Adipocyte (in vitro differentiated cells): ENCODE data around the gene ECSIT.
"Not testable (repeated sequence)": the region's sequence is repeated elsewhere in the genome, so short reads cannot be mapped to it uniquely, and the experiment has no call there.

Experiments
- DNase-seq: peaks from one replicate; pipeline ENCODE4 v3.0.0-alpha.2; 2015; ENCODE audit warnings: low read depth
- H3K27me3 ChIP-seq: replicated peaks from 2 replicates; pipeline ENCODE4 v1.7.0; 2013; ENCODE audit warnings: mild to moderate bottlenecking, low read length, moderate library complexity; ENCODE audit not compliant: control insufficient read depth, insufficient read depth
- H3K36me3 ChIP-seq: 2 replicates; pipeline ENCODE4 v1.7.0; 2013; ENCODE audit warnings: low read length, mild to moderate bottlenecking, moderate library complexity; ENCODE audit not compliant: control insufficient read depth, insufficient read depth, severe bottlenecking
- H3K4me1 ChIP-seq: 2 replicates; pipeline ENCODE4 v1.7.0; 2013; ENCODE audit warnings: mild to moderate bottlenecking, low read length, moderate library complexity; ENCODE audit not compliant: control insufficient read depth, insufficient read depth
- H3K4me3 ChIP-seq: 2 replicates; pipeline ENCODE4 v1.7.0; 2013; ENCODE audit warnings: mild to moderate bottlenecking, low read length, moderate library complexity
- H3K9ac ChIP-seq: 2 replicates; pipeline ENCODE4 v1.7.0; 2013; ENCODE audit warnings: mild to moderate bottlenecking, low read length, moderate library complexity
- H3K9me3 ChIP-seq: 2 replicates; pipeline ENCODE4 v1.7.0; 2013; ENCODE audit warnings: mild to moderate bottlenecking, low read length, moderate library complexity; ENCODE audit not compliant: control insufficient read depth

The ECSIT gene, protein sequence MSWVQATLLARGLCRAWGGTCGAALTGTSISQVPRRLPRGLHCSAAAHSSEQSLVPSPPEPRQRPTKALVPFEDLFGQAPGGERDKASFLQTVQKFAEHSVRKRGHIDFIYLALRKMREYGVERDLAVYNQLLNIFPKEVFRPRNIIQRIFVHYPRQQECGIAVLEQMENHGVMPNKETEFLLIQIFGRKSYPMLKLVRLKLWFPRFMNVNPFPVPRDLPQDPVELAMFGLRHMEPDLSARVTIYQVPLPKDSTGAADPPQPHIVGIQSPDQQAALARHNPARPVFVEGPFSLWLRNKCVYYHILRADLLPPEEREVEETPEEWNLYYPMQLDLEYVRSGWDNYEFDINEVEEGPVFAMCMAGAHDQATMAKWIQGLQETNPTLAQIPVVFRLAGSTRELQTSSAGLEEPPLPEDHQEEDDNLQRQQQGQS

DNA sequence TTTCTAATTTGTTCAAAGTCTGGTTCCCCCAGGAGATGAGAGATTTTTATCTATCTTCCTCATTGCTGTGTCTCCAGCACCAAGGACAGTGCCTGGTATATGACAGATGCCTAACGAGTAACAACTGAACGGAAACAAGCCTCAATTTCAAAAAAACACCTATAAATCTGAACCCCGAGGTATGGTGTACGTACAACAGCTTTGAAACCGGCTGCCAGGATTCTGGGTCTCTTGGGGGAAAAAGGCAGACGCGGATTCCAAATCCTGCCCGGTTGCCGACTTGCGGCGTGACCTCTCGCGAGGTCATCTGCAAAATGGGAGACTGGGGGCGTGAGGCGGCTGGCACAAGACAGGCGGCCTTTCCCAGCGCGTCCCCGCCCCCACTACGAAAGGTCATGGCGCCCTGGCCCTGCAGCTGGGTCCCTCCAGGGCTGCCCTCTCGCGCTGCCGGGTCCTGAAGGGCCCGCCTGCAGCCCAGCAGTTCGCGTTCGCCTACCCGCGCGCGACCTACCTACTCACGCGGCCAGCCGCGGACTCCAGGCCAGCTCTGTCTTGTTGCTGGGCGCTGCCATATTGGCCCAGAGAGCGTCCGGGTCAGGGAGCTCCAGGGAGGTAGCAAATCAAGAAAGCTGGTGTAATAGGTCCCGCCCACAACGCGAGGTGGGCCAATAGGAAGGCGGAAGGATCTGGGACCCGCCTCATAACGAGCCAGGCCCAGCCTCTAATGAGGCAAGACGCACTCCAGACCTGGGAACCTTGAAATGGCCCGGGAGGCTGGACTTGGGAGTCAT lies at the start of gene ECSIT:
ECSIT (minus strand) TSS at position 584 of the 791 bp plus-strand sequence. CDS start 9,964 bp downstream, outside the sequence.
- H3K9me3 ChIP-seq = no peaks in the 10 kb centered on the region
- H3K9ac ChIP-seq = peak within 1 kb of the TSS; percentile 90
- H3K27me3 ChIP-seq = no peaks in the 10 kb centered on the region
- peak; percentile 99 for DNase-seq
- peak within 1 kb of the TSS; percentile 96 for H3K4me3 ChIP-seq
- peaks cover 8% of the 10 kb centered on the region for H3K4me1 ChIP-seq
- H3K36me3 ChIP-seq = no peaks in the 10 kb centered on the region

DNA sequence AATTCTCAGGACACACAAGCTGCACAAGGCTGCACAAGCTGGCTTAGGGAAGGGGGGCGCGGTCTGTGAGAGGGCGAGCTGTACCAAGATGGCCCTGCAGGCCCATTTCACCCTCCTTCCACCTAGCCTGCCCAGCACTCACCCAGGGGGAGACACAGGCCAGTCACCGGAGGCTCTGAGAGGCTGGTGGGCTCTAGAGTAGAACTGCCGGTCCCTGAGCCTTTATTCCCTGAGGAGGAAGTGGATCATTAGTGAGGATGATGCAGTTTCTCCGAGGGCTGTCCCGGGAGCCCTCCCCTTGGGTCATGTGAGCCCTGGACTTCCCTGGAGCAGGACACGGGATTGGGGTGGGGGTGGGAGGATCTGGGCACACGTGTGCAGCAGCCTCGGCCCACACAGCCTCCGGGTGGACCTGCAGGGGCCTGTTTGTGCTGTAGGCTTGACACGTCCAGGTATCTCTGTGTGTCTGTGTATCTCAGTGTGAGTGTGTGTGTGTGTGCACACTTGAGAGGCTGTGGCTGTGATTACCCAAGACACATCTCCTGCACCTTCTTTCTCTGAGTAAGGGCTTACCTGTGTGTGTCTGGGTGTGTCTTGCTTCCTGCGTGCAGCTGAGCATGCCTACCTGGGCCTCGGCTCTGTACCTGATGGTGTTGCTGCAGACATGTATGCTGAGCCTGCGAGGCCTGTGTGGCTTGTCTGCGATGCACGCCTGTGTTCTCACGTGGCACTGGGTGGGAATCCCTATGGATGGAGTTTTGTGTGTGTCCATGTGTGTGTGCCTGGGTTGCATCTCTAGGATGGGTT lies 48.7 kb upstream of the ECSIT start, which contains the start of gene ACP5:
ACP5 (minus strand) TSS at position 195 of the 807 bp plus-strand sequence. CDS start 328 bp downstream, outside the sequence.
- Histone ChIP-seq H3K36me3 (no peaks in the 10 kb centered on the region), H3K9ac (no peak within 1 kb of the TSS), H3K4me1 (peaks cover 16% of the 10 kb centered on the region), H3K27me3 (peaks cover 16% of the 10 kb centered on the region), H3K4me3 (no peak within 1 kb of the TSS), H3K9me3 (no peaks in the 10 kb centered on the region)
- no peak for DNase-seq

DNA sequence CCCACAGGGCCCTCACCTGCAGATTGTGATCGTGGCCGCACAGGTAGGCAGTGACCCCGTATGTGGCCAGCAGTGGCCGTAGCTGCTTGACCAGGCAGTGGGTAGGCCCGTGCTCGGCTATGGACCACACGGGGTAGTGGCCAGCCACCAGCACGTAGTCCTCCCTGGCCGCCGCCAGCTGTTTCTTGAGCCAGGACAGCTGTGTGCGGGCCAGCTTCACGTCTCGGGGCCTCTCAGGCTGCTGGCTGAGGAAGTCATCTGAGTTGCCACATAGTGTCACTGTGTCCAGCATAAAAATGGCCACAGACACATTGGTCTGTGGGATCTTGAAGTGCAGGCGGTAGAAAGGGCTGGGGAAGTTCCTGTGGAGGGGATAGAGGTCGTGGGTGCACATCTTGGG lies 47.3 kb upstream of the ECSIT start:
- Histone ChIP-seq H3K9me3 (no peaks in the 10 kb centered on the region), H3K9ac (no peak overlapping the region), H3K36me3 (no peaks in the 10 kb centered on the region), H3K4me3 (no peak overlapping the region), H3K27me3 (peaks cover 16% of the 10 kb centered on the region), H3K4me1 (peaks cover 13% of the 10 kb centered on the region)
- DNase-seq = no peak

DNA sequence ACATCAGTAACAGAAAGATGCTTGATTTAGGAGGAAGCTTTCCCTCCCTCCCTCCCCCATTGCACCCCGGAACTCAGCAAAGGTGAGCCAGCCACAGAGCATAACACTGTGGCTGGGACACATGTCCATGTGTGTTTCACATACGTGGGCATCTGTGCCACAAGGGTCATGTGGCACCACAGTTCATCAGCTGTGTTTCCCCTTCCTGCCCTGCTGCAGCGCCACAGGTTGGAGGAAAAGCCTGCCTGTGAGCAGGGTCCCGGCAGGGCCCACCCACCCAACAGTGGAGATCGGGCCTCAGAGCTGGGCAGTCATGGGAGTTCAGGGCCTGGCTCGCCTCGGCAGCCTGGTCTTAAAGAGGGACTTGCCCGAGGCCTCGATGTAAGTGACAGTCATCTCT lies 45.8 kb upstream of the ECSIT start:
- no peak for DNase-seq
- Histone ChIP-seq H3K4me3 (no peak overlapping the region), H3K4me1 (peaks cover 7% of the 10 kb centered on the region), H3K36me3 (no peaks in the 10 kb centered on the region), H3K9me3 (no peaks in the 10 kb centered on the region), H3K9ac (no peak overlapping the region), H3K27me3 (peaks cover 16% of the 10 kb centered on the region)

DNA sequence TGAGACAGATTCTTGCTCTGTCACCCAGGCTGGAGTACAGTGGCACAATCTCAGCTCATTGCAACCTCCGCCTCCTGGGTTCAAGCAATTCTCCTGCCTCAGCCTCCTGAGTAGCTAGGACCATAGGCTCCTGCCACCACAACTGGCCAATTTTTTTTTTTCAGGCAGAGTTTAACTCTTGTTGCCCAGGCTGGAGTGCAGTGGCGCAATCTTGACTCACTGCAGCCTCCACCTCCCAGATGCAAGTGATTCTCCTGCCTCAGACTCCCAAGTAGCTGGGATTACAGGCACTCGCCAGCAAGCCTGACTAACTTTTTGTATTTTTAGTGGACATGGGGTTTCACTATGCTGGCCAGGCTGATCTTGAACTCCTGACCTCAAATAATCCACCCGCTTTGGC lies 44.8 kb upstream of the ECSIT start:
- not testable (repeated sequence) for DNase-seq, H3K9ac ChIP-seq, H3K9me3 ChIP-seq, H3K4me1 ChIP-seq, H3K36me3 ChIP-seq, H3K4me3 ChIP-seq
- H3K27me3 ChIP-seq = peaks cover 12% of the 10 kb centered on the region

DNA sequence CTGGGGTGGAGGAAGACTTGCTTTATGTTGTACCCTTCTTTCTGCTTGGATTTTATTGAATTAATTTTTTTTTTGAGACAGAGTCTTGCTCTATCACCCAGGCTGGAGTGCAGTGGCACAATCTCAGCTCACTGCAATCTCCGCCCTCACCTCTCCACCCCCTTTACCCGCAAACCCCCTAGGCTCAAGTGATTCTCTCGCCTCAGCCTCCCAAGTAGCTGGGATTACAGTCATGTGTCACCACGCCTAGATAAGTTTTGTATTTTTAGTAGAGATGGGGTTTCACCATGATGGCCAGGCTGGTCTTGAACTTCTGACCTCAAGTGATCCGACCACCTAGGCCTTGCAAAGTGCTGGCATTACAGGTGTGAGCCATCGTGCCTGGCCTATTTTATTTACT lies 44.4 kb upstream of the ECSIT start:
- not testable (repeated sequence) for H3K9me3 ChIP-seq, H3K4me3 ChIP-seq, H3K36me3 ChIP-seq, H3K9ac ChIP-seq, H3K27me3 ChIP-seq, DNase-seq, H3K4me1 ChIP-seq

DNA sequence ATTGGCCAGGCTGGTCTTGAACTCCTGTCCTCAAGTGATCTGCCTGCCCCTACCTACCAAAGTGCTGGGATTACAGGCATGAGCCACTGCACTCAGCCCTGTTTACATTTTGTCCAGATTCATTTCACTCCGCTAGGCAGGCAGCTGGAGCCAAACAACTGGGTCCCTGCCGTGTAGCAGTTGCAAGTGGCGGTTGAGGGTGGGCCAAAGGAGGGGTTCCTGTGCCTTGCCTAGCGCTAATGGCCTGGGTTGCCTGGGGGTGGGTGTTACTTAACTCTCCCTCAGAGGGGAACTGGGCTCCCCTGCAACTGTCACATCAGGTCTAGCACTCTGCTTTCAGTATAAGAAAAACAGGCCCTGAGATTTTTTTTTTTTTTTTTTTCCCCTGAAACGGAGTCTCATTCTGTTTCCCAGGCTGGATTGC lies 41.1 kb upstream of the ECSIT start:
- Histone ChIP-seq H3K4me3 (no peak overlapping the region), H3K9ac (no peak overlapping the region), H3K9me3 (no peaks in the 10 kb centered on the region), H3K4me1 (no peaks in the 10 kb centered on the region), H3K27me3 (no peaks in the 10 kb centered on the region), H3K36me3 (no peaks in the 10 kb centered on the region)
- DNase-seq = no peak

DNA sequence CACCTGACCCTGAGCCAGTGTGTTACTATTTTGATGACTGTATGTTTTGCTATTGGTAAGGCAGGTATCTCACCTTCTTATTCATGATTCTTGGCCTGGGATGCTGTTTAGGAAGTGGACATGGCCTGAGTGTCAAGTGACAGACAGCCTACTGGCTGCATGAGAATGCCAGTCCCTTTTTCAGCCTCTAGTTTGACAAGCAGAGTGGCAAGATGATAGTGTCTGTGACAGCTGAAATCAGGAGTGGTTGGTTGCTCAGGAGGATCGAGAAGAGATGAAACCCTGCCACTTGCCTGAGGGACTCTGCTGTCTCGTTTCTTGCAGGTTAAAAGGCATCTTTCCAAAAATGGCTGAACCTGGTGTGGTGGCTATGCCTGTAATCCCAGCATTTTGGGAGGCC lies 37.2 kb upstream of the ECSIT start:
- DNase-seq = no peak
- Histone ChIP-seq H3K9me3 (no peaks in the 10 kb centered on the region), H3K4me1 (no peaks in the 10 kb centered on the region), H3K27me3 (no peaks in the 10 kb centered on the region), H3K9ac (no peak overlapping the region), H3K4me3 (no peak overlapping the region), H3K36me3 (no peaks in the 10 kb centered on the region)

DNA sequence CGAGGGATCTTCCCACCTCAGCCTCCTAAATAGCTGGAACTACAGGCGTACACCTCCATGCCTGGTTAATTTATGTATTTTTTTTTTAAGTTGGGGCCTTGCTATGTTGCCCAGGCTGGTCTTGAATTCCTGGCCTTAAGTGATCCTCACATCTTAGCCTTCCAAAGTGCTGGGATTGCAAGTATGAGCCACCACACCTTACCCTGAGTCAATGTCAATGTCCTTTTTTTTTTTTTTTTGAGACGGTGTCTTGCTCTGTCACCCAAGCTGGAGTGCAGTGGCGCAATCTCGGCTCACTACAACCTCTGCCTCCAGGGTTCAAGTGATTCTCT lies 36.7 kb upstream of the ECSIT start:
- not testable (repeated sequence) for H3K4me3 ChIP-seq, H3K9me3 ChIP-seq, DNase-seq, H3K4me1 ChIP-seq, H3K36me3 ChIP-seq, H3K9ac ChIP-seq, H3K27me3 ChIP-seq

DNA sequence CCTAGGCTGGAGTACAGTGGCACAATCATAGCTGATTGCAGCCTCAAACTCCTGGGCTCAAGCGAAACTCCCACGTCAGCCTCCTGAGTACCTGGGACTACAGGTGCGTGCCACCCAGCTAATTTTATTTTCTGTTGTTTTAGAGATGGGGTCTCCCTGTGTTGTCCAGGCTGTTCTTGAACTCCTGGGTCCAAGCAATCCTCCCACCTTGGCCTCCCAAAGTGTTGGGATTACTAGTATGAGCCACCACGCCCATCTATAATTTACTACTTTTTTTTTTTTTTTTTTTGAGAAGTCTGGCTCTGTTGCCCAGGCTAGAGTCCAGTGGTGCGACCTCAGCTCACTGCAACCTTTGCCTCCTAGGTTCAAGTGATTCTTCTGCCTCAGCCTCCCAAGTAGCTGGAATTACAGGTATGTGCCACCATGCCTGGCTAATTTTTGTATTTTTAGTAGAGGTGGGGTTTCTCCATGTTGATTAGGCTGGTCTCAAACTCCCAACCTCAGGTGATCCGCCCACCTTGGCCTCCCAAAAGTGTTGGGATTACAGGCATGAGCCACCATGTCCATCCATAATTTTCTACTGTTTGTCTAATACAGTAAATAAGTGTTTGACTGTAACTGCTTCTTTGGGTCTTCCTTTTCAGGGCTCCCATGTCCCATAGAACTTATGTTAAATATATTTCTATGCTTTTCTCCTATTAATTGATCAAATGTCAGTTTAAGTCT lies 35.3 kb upstream of the ECSIT start:
- H3K27me3 ChIP-seq, H3K9me3 ChIP-seq, DNase-seq, H3K36me3 ChIP-seq, H3K9ac ChIP-seq, H3K4me1 ChIP-seq, H3K4me3 ChIP-seq: not testable (repeated sequence)
